A549 treated with dexamethasone at 1 μM for 4 hours (cell line): ENCODE results near the gene ZMYM1. TPM values are rescaled to one million over a fixed set of nuclear protein-coding genes. Genes with fewer than 3 reads are reported as not detected.

Source experiments
- total RNA-seq: library from RNA; stranded (reverse); fragments of 200-300 nt; extraction: Qiagen RNA extraction; gene quantifications from 5 replicates; pipeline ENCODE4 v1.2.3, GENCODE V29; 2022

Gene ZMYM1
- total RNA-seq = 3.5 to 8.9 TPM (median 6.8 TPM) in 5 replicates

GRCh38 chr1:35079003-35079930 is at the start of gene ZMYM1:
Gene ZMYM1 (plus strand): TSS chr1:35079385. CDS start chr1:35093988, 14,603 bp downstream.

Other genes starting within 250 kb of the ZMYM1 start
- 50.4 to 61.5 TPM (median 58.0 TPM) in 5 replicates for gene SMIM12, start 219.6 kb upstream of the ZMYM1 start, total RNA-seq
- gene DLGAP3, start 149.7 kb upstream of the ZMYM1 start, total RNA-seq = 0.15 to 0.38 TPM (median 0.21 TPM) in 5 replicates
- 10.8 to 15.8 TPM (median 12.2 TPM) in 5 replicates for gene TMEM35B, start 94.0 kb upstream of the ZMYM1 start, total RNA-seq
- 4.2 to 5.4 TPM (median 4.4 TPM) in 5 replicates for gene ZMYM6, start 47.4 kb upstream of the ZMYM1 start, total RNA-seq
- gene SFPQ, start 113.8 kb downstream of the ZMYM1 start, total RNA-seq = 221 to 293 TPM (median 244 TPM) in 5 replicates
- 9.4 to 14.3 TPM (median 13.2 TPM) in 5 replicates for gene ZMYM4, start 189.3 kb downstream of the ZMYM1 start, total RNA-seq